ENCODE results near the gene PTBP1.

- TF ChIP-seq, protein P1, sequence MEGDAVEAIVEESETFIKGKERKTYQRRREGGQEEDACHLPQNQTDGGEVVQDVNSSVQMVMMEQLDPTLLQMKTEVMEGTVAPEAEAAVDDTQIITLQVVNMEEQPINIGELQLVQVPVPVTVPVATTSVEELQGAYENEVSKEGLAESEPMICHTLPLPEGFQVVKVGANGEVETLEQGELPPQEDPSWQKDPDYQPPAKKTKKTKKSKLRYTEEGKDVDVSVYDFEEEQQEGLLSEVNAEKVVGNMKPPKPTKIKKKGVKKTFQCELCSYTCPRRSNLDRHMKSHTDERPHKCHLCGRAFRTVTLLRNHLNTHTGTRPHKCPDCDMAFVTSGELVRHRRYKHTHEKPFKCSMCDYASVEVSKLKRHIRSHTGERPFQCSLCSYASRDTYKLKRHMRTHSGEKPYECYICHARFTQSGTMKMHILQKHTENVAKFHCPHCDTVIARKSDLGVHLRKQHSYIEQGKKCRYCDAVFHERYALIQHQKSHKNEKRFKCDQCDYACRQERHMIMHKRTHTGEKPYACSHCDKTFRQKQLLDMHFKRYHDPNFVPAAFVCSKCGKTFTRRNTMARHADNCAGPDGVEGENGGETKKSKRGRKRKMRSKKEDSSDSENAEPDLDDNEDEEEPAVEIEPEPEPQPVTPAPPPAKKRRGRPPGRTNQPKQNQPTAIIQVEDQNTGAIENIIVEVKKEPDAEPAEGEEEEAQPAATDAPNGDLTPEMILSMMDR (IDR thresholded peaks at IDR 0.05) = peak in 1 of 3 experiments; percentile 7
- TF ChIP-seq POLR2A (IDR thresholded peaks at IDR 0.05) = no peak
Observed at GRCh38 chr19:756236-756635, 41.0 kb upstream of the PTBP1 start.

All from testis (tissue), 2 donors.